Neural progenitor cell (in vitro differentiated cells): ENCODE measurements around the gene DTNB. TPM values are rescaled to one million over a fixed set of nuclear protein-coding genes. Genes with fewer than 3 reads are reported as not detected.

Experiments used
- DNase-seq: peaks from one replicate; pipeline ENCODE4 v3.0.0-alpha.2; 2016; ENCODE audit warnings: low spot score
- H2AFZ ChIP-seq: fragments of 200-600 bp; sonication (generic); replicated peaks from 2 replicates; pipeline ENCODE4 v1.6.1; 2016; ENCODE audit warnings: antibody characterized with exemption
- H3F3A ChIP-seq: fragments of 200-600 bp; sonication (generic); 2 replicates; pipeline ENCODE4 v1.6.1; 2016; ENCODE audit warnings: antibody characterized with exemption, low read depth
- H3K27ac ChIP-seq: fragments of 200-600 bp; sonication (generic); 2 replicates; pipeline ENCODE4 v1.5.1; 2016; ENCODE audit warnings: mild to moderate bottlenecking
- H3K27me3 ChIP-seq: fragments of 200-600 bp; sonication (generic); 2 replicates; pipeline ENCODE4 v1.6.1; 2016; ENCODE audit warnings: mild to moderate bottlenecking, moderate library complexity
- H3K36me3 ChIP-seq: fragments of 200-600 bp; sonication (generic); 2 replicates; pipeline ENCODE4 v1.5.1; 2016
- H3K4me1 ChIP-seq: fragments of 200-600 bp; sonication (generic); 2 replicates; pipeline ENCODE4 v1.6.1; 2016; ENCODE audit warnings: mixed run types
- H3K4me2 ChIP-seq: fragments of 200-600 bp; sonication (generic); 2 replicates; pipeline ENCODE4 v1.6.1; 2016
- H3K4me3 ChIP-seq: fragments of 200-600 bp; sonication (generic); 2 replicates; pipeline ENCODE4 v1.5.1; 2016
- H3K79me2 ChIP-seq: fragments of 200-600 bp; sonication (generic); 2 replicates; pipeline ENCODE4 v1.6.1; 2016; ENCODE audit warnings: low read depth
- H3K9ac ChIP-seq: fragments of 200-600 bp; sonication (generic); 2 replicates; pipeline ENCODE4 v1.6.1; 2016
- H3K9me3 ChIP-seq: fragments of 200-600 bp; sonication (generic); 2 replicates; pipeline ENCODE4 v1.5.1; 2016; ENCODE audit warnings: low read depth
- H4K20me1 ChIP-seq: fragments of 200-600 bp; sonication (generic); 2 replicates; pipeline ENCODE4 v1.6.1; 2016; ENCODE audit warnings: low read depth
- H3K27ac Mint-ChIP-seq: 3 replicates; pipeline ENCODE4 v1.8.0; 2021; ENCODE audit warnings: mixed read lengths
- H3K27me3 Mint-ChIP-seq: 2 replicates; pipeline ENCODE4 v1.8.0; 2022; ENCODE audit warnings: low read depth, mild to moderate bottlenecking, inconsistent platforms, moderate library complexity, mixed read lengths; ENCODE audit not compliant: insufficient read depth
- H3K36me3 Mint-ChIP-seq: 3 replicates; pipeline ENCODE4 v1.8.0; 2021; ENCODE audit warnings: mixed read lengths
- H3K4me1 Mint-ChIP-seq: 3 replicates; pipeline ENCODE4 v1.8.0; 2021; ENCODE audit warnings: mixed read lengths
- H3K4me3 Mint-ChIP-seq: 3 replicates; pipeline ENCODE4 v1.8.0; 2021; ENCODE audit warnings: mild to moderate bottlenecking, moderate library complexity, mixed read lengths
- H3K9me3 Mint-ChIP-seq: 3 replicates; pipeline ENCODE4 v1.8.0; 2020; ENCODE audit warnings: mixed read lengths
- EZH2 ChIP-seq: fragments of 200-600 bp; sonication (generic); IDR thresholded peaks from 2 replicates; pipeline ENCODE4 v1.6.1; 2017; ENCODE audit warnings: antibody characterized with exemption, mild to moderate bottlenecking, moderate library complexity
- EZH2phosphoT487 ChIP-seq: fragments of 200-600 bp; sonication (generic); IDR thresholded peaks from 2 replicates; pipeline ENCODE4 v1.6.1; 2017; ENCODE audit warnings: antibody characterized with exemption
- total RNA-seq: library from RNA; depleted of rRNA; stranded (reverse); fragments of >200 nt; gene quantifications from 2 replicates; pipeline ENCODE4 v1.2.3, GENCODE V29; 2015; ENCODE audit warnings: low replicate concordance
- TF ChIP-seq, protein P1 (sequence below): fragments of 200-600 bp; sonication (generic); IDR thresholded peaks from 2 replicates; pipeline ENCODE4 v1.5.1; 2017; ENCODE audit warnings: antibody characterized with exemption, mild to moderate bottlenecking

The DTNB gene
- total RNA-seq, 1 donor from 2014 or later, result 27.1 TPM

DNA sequence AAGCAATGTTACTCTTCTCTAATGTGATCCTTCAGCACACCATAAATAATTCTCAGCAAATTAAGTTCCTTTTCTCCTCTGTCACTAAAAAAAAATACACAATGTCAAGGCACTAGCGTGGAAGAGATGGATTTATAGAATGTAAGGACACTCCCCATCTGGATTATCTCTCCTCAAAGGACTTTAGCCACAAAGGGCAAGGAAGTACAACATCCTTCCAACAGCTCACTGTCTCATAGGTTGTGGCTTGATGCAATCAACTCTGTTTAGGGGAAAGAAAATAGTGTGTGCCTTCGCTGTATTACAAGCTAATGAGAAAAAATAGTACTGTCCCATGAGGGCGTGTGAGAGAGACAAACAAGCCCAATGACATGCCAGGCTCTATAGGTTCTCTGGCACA, 202.6 kb downstream of the DTNB start:
- no peak for DNase-seq
- no peaks in the 10 kb centered on the region for H3F3A ChIP-seq
- no peak overlapping the region for H3K9ac ChIP-seq
- no peaks in the 10 kb centered on the region for H3K4me1 ChIP-seq
- TF ChIP-seq EZH2phosphoT487 (no peak), EZH2 (no peak)
- TF ChIP-seq, protein P1, sequence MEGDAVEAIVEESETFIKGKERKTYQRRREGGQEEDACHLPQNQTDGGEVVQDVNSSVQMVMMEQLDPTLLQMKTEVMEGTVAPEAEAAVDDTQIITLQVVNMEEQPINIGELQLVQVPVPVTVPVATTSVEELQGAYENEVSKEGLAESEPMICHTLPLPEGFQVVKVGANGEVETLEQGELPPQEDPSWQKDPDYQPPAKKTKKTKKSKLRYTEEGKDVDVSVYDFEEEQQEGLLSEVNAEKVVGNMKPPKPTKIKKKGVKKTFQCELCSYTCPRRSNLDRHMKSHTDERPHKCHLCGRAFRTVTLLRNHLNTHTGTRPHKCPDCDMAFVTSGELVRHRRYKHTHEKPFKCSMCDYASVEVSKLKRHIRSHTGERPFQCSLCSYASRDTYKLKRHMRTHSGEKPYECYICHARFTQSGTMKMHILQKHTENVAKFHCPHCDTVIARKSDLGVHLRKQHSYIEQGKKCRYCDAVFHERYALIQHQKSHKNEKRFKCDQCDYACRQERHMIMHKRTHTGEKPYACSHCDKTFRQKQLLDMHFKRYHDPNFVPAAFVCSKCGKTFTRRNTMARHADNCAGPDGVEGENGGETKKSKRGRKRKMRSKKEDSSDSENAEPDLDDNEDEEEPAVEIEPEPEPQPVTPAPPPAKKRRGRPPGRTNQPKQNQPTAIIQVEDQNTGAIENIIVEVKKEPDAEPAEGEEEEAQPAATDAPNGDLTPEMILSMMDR, result no peak
- H3K4me1 Mint-ChIP-seq, result no peaks in the 10 kb centered on the region
- H3K27me3 Mint-ChIP-seq, result no peaks in the 10 kb centered on the region
- no peak overlapping the region for H3K27ac ChIP-seq
- H4K20me1 ChIP-seq, result no peaks in the 10 kb centered on the region
- H3K36me3 Mint-ChIP-seq, result peaks cover 18% of the 10 kb centered on the region
- H2AFZ ChIP-seq, result no peak overlapping the region
- H3K4me2 ChIP-seq, result no peak overlapping the region
- H3K27ac Mint-ChIP-seq, result no peak overlapping the region
- H3K9me3 Mint-ChIP-seq, result peaks cover 7% of the 10 kb centered on the region
- no peaks in the 10 kb centered on the region for H3K79me2 ChIP-seq
- no peak overlapping the region for H3K4me3 Mint-ChIP-seq
- no peak overlapping the region for H3K4me3 ChIP-seq
- no peaks in the 10 kb centered on the region for H3K27me3 ChIP-seq
- no peaks in the 10 kb centered on the region for H3K9me3 ChIP-seq
- H3K36me3 ChIP-seq, result no peaks in the 10 kb centered on the region

DNA sequence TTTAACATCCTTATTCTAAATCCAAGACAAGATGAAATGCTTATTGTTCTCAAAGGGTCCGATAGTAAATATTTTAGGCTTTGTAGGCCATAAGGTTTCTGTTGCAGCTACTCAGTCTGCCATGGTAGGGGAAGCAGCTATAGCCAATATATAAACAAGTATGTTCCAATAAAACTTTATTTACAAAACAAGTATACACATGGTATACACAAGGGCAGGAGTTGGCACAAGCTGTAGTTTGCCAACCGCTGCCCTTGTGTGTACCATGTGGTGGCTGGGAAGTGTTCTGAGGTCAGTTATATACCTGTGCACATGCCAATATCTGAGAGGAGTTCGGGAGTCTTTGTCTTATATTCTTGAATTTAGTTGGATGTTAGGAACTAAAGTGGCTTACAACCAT, 205.6 kb downstream of the DTNB start:
- no peaks in the 10 kb centered on the region for H3K9me3 Mint-ChIP-seq
- no peaks in the 10 kb centered on the region for H4K20me1 ChIP-seq
- no peak overlapping the region for H3K9ac ChIP-seq
- H3K4me2 ChIP-seq, result no peak overlapping the region
- H3K36me3 Mint-ChIP-seq, result peaks cover 7% of the 10 kb centered on the region
- no peaks in the 10 kb centered on the region for H3K79me2 ChIP-seq
- TF ChIP-seq, protein P1, result no peak
- TF ChIP-seq EZH2, result no peak
- no peak for TF ChIP-seq EZH2phosphoT487
- no peak overlapping the region for H3K4me3 Mint-ChIP-seq
- H3K4me1 Mint-ChIP-seq, result no peaks in the 10 kb centered on the region
- H3K27me3 ChIP-seq, result no peaks in the 10 kb centered on the region
- no peak overlapping the region for H3K27ac ChIP-seq
- no peaks in the 10 kb centered on the region for H3K4me1 ChIP-seq
- no peaks in the 10 kb centered on the region for H3K9me3 ChIP-seq
- no peak overlapping the region for H3K4me3 ChIP-seq
- no peak overlapping the region for H3K27ac Mint-ChIP-seq
- H3K27me3 Mint-ChIP-seq, result no peaks in the 10 kb centered on the region
- DNase-seq, result no peak
- no peaks in the 10 kb centered on the region for H3F3A ChIP-seq
- H2AFZ ChIP-seq, result no peak overlapping the region
- no peaks in the 10 kb centered on the region for H3K36me3 ChIP-seq

DNA sequence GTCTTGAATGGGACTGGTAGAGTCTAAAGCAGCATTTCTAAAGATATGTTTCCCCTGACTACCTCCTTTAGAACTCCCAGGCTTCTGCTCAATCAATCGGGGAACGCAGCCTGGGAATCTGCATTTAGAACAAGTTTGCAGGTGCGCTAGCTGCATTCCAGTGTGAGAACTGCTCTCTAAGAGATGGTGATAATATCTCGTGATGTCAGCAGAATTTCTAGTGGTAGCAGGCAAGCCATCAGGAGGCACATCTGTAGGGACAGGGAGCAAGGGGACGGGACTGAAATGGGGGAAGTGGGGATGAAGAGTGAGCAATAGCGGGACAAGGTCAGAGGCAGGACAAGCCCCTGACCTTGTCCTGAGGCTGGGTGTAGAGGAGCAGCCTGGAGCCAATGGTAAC, 211.4 kb downstream of the DTNB start:
- Mint-ChIP-seq H3K9me3 (no peaks in the 10 kb centered on the region), H3K27me3 (no peaks in the 10 kb centered on the region), H3K4me1 (no peaks in the 10 kb centered on the region), H3K4me3 (no peak overlapping the region), H3K27ac (no peak overlapping the region), H3K36me3 (peaks cover 6% of the 10 kb centered on the region)
- no peaks in the 10 kb centered on the region for H3K27me3 ChIP-seq
- no peaks in the 10 kb centered on the region for H3K36me3 ChIP-seq
- H3K4me1 ChIP-seq, result no peaks in the 10 kb centered on the region
- no peak overlapping the region for H3K27ac ChIP-seq
- H3K4me3 ChIP-seq, result no peak overlapping the region
- TF ChIP-seq, protein P1, result no peak
- TF ChIP-seq EZH2phosphoT487 (no peak), EZH2 (no peak)
- H3K9me3 ChIP-seq, result no peaks in the 10 kb centered on the region
- no peaks in the 10 kb centered on the region for H3K79me2 ChIP-seq
- H3F3A ChIP-seq, result no peaks in the 10 kb centered on the region
- H2AFZ ChIP-seq, result no peak overlapping the region
- no peaks in the 10 kb centered on the region for H4K20me1 ChIP-seq
- no peak overlapping the region for H3K9ac ChIP-seq
- no peak overlapping the region for H3K4me2 ChIP-seq
- no peak for DNase-seq
